Small intestine (tissue), 7 donors: Measurements from ENCODE around the gene CAMTA1. TPM values are rescaled to one million over a fixed set of nuclear protein-coding genes. Genes with fewer than 3 reads are reported as not detected.

Source experiments
- DNase-seq, 2 donors: peaks; one replicate each; pipeline versions ENCODE4 v3.0.0 to v3.0.0-alpha.2; 2013
- FAIRE-seq: peaks from 2 replicates; lab custom pipeline; 2012; peaks lifted over from hg19 to GRCh38; lab: Jason Lieb, UNC
- H3K27ac ChIP-seq, 3 donors: one replicate each; pipeline ENCODE4 v1.5.1; 2013; ENCODE audit warnings: low read length in 2 of 3, mild to moderate bottlenecking in 2 of 3, control low read depth in 1 of 3, inconsistent platforms in 1 of 3, low read depth in 1 of 3, moderate library complexity in 1 of 3
- H3K27me3 ChIP-seq, 3 donors: one replicate each; pipeline ENCODE4 v1.6.1; 2013; ENCODE audit warnings: low read length in 3 of 3, inconsistent platforms in 1 of 3; ENCODE audit not compliant: control insufficient read depth in 3 of 3, insufficient read depth in 3 of 3
- H3K36me3 ChIP-seq, 3 donors: one replicate each; pipeline ENCODE4 v1.6.1; 2013; ENCODE audit warnings: low read length in 3 of 3, inconsistent platforms in 1 of 3, low read depth in 1 of 3, mild to moderate bottlenecking in 1 of 3, moderate library complexity in 1 of 3; ENCODE audit not compliant: control insufficient read depth in 3 of 3, insufficient read depth in 2 of 3
- H3K4me1 ChIP-seq, 3 donors: one replicate each; pipeline ENCODE4 v1.6.1; 2013; ENCODE audit warnings: low read length in 2 of 3, inconsistent platforms in 1 of 3, low read depth in 1 of 3, mild to moderate bottlenecking in 1 of 3, moderate library complexity in 1 of 3; ENCODE audit not compliant: control insufficient read depth in 3 of 3, insufficient read depth in 2 of 3
- H3K4me3 ChIP-seq, 3 donors: one replicate each; pipeline ENCODE4 v1.5.1; 2013; ENCODE audit warnings: low read length in 3 of 3, control low read depth in 1 of 3, inconsistent platforms in 1 of 3, low read depth in 1 of 3, mild to moderate bottlenecking in 1 of 3, moderate library complexity in 1 of 3
- H3K9me3 ChIP-seq, 2 donors: one replicate each; pipeline ENCODE4 v1.6.1; 2013; ENCODE audit warnings: low read depth in 1 of 2, low read length in 1 of 2; ENCODE audit not compliant: control insufficient read depth in 2 of 2, insufficient read depth in 1 of 2
- WGBS, 3 donors: extraction: QIAGEN DNeasy Blood & Tissue Kit; methylation state at CpG; one replicate each; pipeline ENCODE4 v1.1.7; 2013; 5-methylcytosine and 5-hydroxymethylcytosine counted together
- polyA plus RNA-seq, 4 donors: library from polyadenylated mRNA; stranded (reverse) in 3 of 4; unstranded in 1 of 4; fragments of 200-250 nt in 3 of 4; fragments of 120-200 nt in 1 of 4; gene quantifications; one replicate each; pipeline versions ENCODE4 v1.2.1 to v1.2.3, GENCODE V29; 2013
- donor health status: healthy with polysubstance abuse.
- donor health status: control.
- donor health status: control.
- donor health status: Bipolar disorder and iron deficiency.
- donor health status: healthy.

CAMTA1 gene
- polyA plus RNA-seq, 4 donors = 57.6 to 177 (median 147) TPM

GRCh38 chr1:7335224-7335879 lies 550.1 kb downstream of the CAMTA1 start:
- H3K4me1 ChIP-seq = peaks cover 0 to 5% (median 0%) of the 10 kb centered on the region in 3 donors
- no peaks in the 10 kb centered on the region for H3K9me3 ChIP-seq
- WGBS, 3 donors = 57 to 72% (median 65%) methylated on average over 13 of the region's 13 CpGs
- H3K4me3 ChIP-seq = no peak overlapping the region
- H3K27ac ChIP-seq = peak overlapping the region in 1 of 3 donors; percentile 17
- DNase-seq = no peak
- no peak for FAIRE-seq
- H3K36me3 ChIP-seq = no peaks in the 10 kb centered on the region
- peaks cover 0 to 7% (median 0%) of the 10 kb centered on the region in 3 donors for H3K27me3 ChIP-seq

- no peak for FAIRE-seq
- DNase-seq = no peak
- Histone ChIP-seq H3K36me3 (no peaks in the 10 kb centered on the region), H3K4me1 (peaks cover 0 to 5% (median 0%) of the 10 kb centered on the region in 3 donors), H3K4me3 (no peak overlapping the region), H3K9me3 (no peaks in the 10 kb centered on the region), H3K27ac (no peak overlapping the region), H3K27me3 (peaks cover 0 to 4% (median 0%) of the 10 kb centered on the region in 3 donors)
- WGBS, 3 donors = 94 to 96% (median 94%) methylated on average over 7 of the region's 7 CpGs
These were observed 553.2 kb downstream of the CAMTA1 start for GRCh38 chr1:7338439-7338838.

- WGBS, 3 donors = 92 to 95% (median 93%) methylated on average over 5 of the region's 5 CpGs
- H3K27ac ChIP-seq = no peak overlapping the region
- DNase-seq (no peak), FAIRE-seq (no peak)
- H3K9me3 ChIP-seq = no peaks in the 10 kb centered on the region
- peaks cover 0 to 3% (median 0%) of the 10 kb centered on the region in 3 donors for H3K27me3 ChIP-seq
- no peaks in the 10 kb centered on the region for H3K36me3 ChIP-seq
- H3K4me3 ChIP-seq = no peak overlapping the region
- peaks cover 0 to 5% (median 0%) of the 10 kb centered on the region in 3 donors for H3K4me1 ChIP-seq
These were observed 553.8 kb downstream of the CAMTA1 start for GRCh38 chr1:7339014-7339413.

GRCh38 chr1:7339953-7340352 lies 554.7 kb downstream of the CAMTA1 start:
- H3K4me1 ChIP-seq = no peaks in the 10 kb centered on the region
- DNase-seq = no peak
- H3K9me3 ChIP-seq = no peaks in the 10 kb centered on the region
- no peak overlapping the region for H3K27ac ChIP-seq
- no peaks in the 10 kb centered on the region for H3K36me3 ChIP-seq
- H3K4me3 ChIP-seq = no peak overlapping the region
- 51 to 56% (median 53%) methylated on average over 2 of the region's 2 CpGs for WGBS, 3 donors
- no peak for FAIRE-seq
- H3K27me3 ChIP-seq = no peaks in the 10 kb centered on the region

- 27 to 51% (median 42%) methylated on average over 11 of the region's 11 CpGs for WGBS, 3 donors
- Histone ChIP-seq H3K9me3 (no peaks in the 10 kb centered on the region), H3K4me3 (no peak overlapping the region), H3K4me1 (no peaks in the 10 kb centered on the region), H3K27me3 (no peaks in the 10 kb centered on the region), H3K27ac (no peak overlapping the region), H3K36me3 (no peaks in the 10 kb centered on the region)
- DNase-seq (peak in 1 of 2 donors; percentile 21), FAIRE-seq (no peak)
These were observed 556.1 kb downstream of the CAMTA1 start for GRCh38 chr1:7341145-7341905.

- H3K9me3 ChIP-seq = no peaks in the 10 kb centered on the region
- DNase-seq (no peak), FAIRE-seq (no peak)
- 88 to 91% (median 90%) methylated on average over 6 of the region's 6 CpGs for WGBS, 3 donors
- H3K36me3 ChIP-seq = no peaks in the 10 kb centered on the region
- H3K27me3 ChIP-seq = no peaks in the 10 kb centered on the region
- no peak overlapping the region for H3K27ac ChIP-seq
- no peak overlapping the region for H3K4me3 ChIP-seq
- H3K4me1 ChIP-seq = no peaks in the 10 kb centered on the region
These were observed 558.6 kb downstream of the CAMTA1 start for GRCh38 chr1:7343882-7344281.

- 71 to 82% (median 81%) methylated on average over 2 of the region's 2 CpGs for WGBS, 3 donors
These were observed 559.0 kb downstream of the CAMTA1 start for GRCh38 chr1:7344299-7344698.

GRCh38 chr1:7345516-7345915 lies 560.3 kb downstream of the CAMTA1 start:
- no peak overlapping the region for H3K27ac ChIP-seq
- no peaks in the 10 kb centered on the region for H3K4me1 ChIP-seq
- no peaks in the 10 kb centered on the region for H3K36me3 ChIP-seq
- WGBS, 3 donors = 71 to 77% (median 71%) methylated on average over 3 of the region's 3 CpGs
- no peaks in the 10 kb centered on the region for H3K9me3 ChIP-seq
- no peak overlapping the region for H3K4me3 ChIP-seq
- no peaks in the 10 kb centered on the region for H3K27me3 ChIP-seq
- no peak for DNase-seq
- no peak for FAIRE-seq

More at GRCh38 chr1:7344299-7344698, 559.0 kb downstream of the CAMTA1 start:
- no peaks in the 10 kb centered on the region for H3K9me3 ChIP-seq
- no peaks in the 10 kb centered on the region for H3K4me1 ChIP-seq
- H3K36me3 ChIP-seq = no peaks in the 10 kb centered on the region
- H3K4me3 ChIP-seq = no peak overlapping the region
- no peak overlapping the region for H3K27ac ChIP-seq
- no peaks in the 10 kb centered on the region for H3K27me3 ChIP-seq
- FAIRE-seq (no peak), DNase-seq (no peak)
